HTR-8/SVneo (cell line): ENCODE results near the gene GLUD1.
"Not testable (repeated sequence)": the region's sequence is repeated elsewhere in the genome, so short reads cannot be mapped to it uniquely, and the experiment has no call there.

ENCODE experiments used
- DNase-seq: peaks from one replicate; pipeline ENCODE4 v3.0.0; 2011; ENCODE audit warnings: low spot score, mixed read lengths; ENCODE audit not compliant: insufficient read length
- FAIRE-seq: peaks from 2 replicates; lab custom pipeline; 2011; peaks lifted over from hg19 to GRCh38; lab: Jason Lieb, UNC

Gene GLUD1

GRCh38 chr10:87054373-87055295 lies 40.0 kb downstream of the GLUD1 start:
- DNase-seq (no peak), FAIRE-seq (no peak)

GRCh38 chr10:87053577-87054181 lies 41.0 kb downstream of the GLUD1 start:
- DNase-seq: no peak
- FAIRE-seq: no peak

GRCh38 chr10:87053111-87053510 lies 41.5 kb downstream of the GLUD1 start:
- no peak for DNase-seq
- FAIRE-seq: no peak

- no peak for FAIRE-seq
- no peak for DNase-seq
These were observed 49.2 kb downstream of the GLUD1 start for GRCh38 chr10:87045434-87045938.

- DNase-seq, FAIRE-seq: not testable (repeated sequence)
These were observed 51.1 kb downstream of the GLUD1 start for GRCh38 chr10:87043579-87043978.

- FAIRE-seq (no peak), DNase-seq (no peak)
These were observed 55.9 kb downstream of the GLUD1 start for GRCh38 chr10:87038786-87039185.

GRCh38 chr10:87038286-87038717 lies 56.3 kb downstream of the GLUD1 start:
- DNase-seq (no peak), FAIRE-seq (peak; percentile 13)

- DNase-seq (no peak), FAIRE-seq (no peak)
These were observed 58.0 kb downstream of the GLUD1 start for GRCh38 chr10:87036623-87037022.

- DNase-seq: no peak
- no peak for FAIRE-seq
These were observed 63.6 kb downstream of the GLUD1 start for GRCh38 chr10:87030912-87031635.

GRCh38 chr10:87030419-87030818 lies 64.2 kb downstream of the GLUD1 start:
- not testable (repeated sequence) for FAIRE-seq

GRCh38 chr10:87026747-87027508 lies 67.7 kb downstream of the GLUD1 start:
- not testable (repeated sequence) for DNase-seq, FAIRE-seq

More at GRCh38 chr10:87030419-87030818, 64.2 kb downstream of the GLUD1 start:
- DNase-seq: not testable (repeated sequence)

GRCh38 chr10:87025285-87025958 lies 69.2 kb downstream of the GLUD1 start:
- not testable (repeated sequence) for FAIRE-seq, DNase-seq

GRCh38 chr10:87020056-87020455 lies 74.6 kb downstream of the GLUD1 start, which contains the start of gene FAM25A:
Gene FAM25A (plus strand): TSS chr10:87020294. CDS start chr10:87020325, 31 bp downstream.
- not testable (repeated sequence) for FAIRE-seq, DNase-seq

- not testable (repeated sequence) for FAIRE-seq, DNase-seq
These were observed 75.1 kb downstream of the GLUD1 start for GRCh38 chr10:87019504-87019903.

GRCh38 chr10:87019066-87019465 lies 75.6 kb downstream of the GLUD1 start:
- not testable (repeated sequence) for FAIRE-seq, DNase-seq

- not testable (repeated sequence) for FAIRE-seq, DNase-seq
These were observed 76.5 kb downstream of the GLUD1 start for GRCh38 chr10:87018127-87018526.

GRCh38 chr10:87014986-87015716 lies 79.5 kb downstream of the GLUD1 start:
- FAIRE-seq, DNase-seq: not testable (repeated sequence)

GRCh38 chr10:87013528-87013927 lies 81.1 kb downstream of the GLUD1 start:
- not testable (repeated sequence) for FAIRE-seq, DNase-seq
